Stimulated activated CD4-positive, alpha-beta T cell treated with anti-CD3 and anti-CD28 coated beads, TNF-alpha, amount 100 ng/mL, for 48 hours (primary cell): Measurements from ENCODE around the gene SIX6.

Experiments
- DNase-seq, 3 donors: peaks; one replicate each; pipeline ENCODE4 v3.0.0-alpha.2; 2020; ENCODE audit warnings: low read depth in 3 of 3

The SIX6 gene

DNA sequence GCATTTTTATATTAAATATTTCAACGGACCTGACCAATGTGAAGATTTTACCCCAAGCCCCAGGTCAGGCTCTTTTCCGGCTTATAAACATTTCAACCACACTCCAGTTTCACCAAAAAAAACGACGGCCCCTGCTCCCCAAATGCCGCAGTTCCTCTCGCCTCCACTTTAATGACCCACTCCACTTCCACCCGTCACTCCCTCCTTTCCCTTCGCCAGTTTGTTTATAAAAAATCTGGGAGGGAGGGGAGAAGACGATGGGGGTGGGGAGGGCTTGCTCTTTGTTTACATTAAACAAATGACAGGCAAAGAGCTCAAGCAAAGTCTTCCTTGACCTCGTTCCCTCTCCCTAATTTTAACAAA is 5.4 kb downstream of the SIX6 start:
- DNase-seq: no peak

DNA sequence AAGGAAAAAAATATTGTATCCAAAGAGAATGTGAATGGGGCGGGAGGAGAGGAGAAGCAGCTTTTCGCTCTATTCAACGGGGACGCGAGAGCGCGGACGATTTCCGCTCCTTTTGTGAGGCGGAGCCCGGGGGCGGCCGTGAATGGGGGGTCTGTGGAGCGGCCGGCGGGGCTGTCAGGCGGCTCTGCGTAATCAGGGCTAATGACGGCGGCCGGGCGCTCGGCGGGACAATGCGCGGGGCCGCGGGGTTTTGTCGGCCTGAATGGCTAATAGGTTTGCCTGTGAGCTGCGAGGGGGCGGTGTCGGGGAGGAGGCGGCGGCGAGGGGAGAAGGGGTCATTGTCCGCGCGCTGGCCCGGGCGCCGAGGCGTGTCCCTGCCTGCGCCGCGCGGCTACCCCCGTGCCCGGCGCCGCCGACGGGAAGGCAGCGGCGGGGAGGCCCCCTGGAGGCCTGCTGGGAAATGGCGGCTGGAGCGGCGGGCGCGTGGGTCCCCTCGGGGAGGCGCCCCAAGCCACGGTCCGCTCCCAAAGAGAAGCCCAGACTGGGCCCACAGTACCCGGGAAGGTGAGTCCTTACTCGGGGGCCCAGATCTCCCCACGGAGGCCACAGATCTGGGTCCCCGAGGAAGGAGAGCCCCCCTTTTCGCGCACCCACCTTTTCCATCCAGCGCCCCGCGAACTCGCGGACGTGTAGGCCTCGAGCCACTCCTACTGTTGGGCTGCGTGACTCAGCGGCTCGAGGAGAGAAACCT is 6.0 kb downstream of the SIX6 start:
- no peak for DNase-seq

DNA sequence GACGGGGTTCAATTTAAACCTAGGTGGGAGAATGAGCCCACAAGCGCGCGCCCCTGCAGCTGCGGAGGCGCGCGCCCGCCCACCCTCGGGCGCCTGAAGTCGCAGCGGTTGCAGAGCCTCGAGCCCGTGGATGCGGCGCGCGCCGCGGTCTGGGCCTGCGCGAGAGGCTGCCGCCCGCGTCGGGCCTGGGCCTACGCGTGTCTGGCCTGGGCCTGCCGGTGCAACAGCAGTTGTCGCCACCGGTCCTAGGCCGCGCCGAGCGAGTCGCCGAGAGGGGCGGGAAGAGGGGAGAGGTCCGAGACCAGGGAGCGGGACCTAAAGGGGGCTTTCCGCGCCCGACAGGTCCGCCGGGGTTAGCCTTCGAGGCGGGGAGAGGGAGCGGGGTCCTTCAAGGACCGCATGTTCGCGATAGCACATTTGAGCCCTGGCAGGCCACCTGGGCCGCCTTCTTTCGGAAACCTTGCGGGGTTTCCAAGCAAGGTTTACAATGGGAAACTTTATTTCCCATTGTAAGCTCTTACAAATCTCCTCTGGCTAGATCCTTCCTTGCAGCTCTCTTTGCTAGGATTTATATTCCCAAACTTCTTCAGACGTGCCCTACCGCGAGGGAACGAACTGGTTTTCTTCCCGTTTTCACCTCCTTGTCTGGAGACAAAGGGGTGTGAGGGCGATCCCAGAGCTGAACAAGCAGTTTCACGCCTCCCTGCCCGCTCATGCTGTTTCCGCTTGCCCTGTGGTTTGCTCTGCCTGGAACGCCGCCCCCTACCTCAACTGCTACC is 6.8 kb downstream of the SIX6 start:
- DNase-seq: no peak

DNA sequence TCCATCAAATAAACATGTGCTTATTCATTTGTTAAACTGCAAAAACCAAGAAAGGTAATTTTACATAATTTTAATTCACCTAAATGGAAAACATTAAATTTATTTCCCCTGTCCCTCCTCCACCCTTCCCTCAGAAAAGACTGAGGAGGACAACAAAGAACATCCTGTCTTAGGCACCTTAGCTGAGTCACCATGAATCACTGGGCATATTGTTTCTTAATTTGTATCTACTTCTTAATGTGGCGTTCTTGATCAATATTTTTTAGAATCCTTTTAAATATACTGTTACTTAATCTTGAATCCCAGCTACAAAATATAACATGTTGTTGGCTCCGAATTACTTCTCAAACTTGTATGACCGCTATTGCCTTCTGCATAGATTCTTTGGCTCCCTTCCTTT is 23.5 kb downstream of the SIX6 start:
- DNase-seq: no peak

- DNase-seq: no peak
Observed at GRCh38 chr14:60537663-60538062, 28.7 kb downstream of the SIX6 start.

DNA sequence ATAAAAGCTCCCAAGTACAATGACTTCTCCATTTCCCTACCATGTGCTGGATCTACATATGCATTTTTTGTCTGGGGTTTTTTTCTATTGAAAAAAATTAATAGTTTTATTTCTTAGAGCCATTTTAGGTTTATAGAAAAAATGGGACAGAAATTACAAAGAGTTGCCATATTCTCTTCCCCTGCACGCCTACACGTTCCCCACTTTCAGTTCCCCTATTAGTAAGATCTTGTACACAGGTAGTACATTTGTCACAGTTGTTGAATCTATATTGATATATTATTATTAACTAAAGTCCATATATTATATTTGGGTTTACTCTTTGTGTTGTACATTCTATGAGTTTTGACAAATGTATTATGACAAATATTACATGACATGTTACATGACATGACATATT is 35.7 kb downstream of the SIX6 start:
- DNase-seq: no peak

GRCh38 chr14:60553808-60554207 is 44.9 kb downstream of the SIX6 start:
- DNase-seq: no peak

DNA sequence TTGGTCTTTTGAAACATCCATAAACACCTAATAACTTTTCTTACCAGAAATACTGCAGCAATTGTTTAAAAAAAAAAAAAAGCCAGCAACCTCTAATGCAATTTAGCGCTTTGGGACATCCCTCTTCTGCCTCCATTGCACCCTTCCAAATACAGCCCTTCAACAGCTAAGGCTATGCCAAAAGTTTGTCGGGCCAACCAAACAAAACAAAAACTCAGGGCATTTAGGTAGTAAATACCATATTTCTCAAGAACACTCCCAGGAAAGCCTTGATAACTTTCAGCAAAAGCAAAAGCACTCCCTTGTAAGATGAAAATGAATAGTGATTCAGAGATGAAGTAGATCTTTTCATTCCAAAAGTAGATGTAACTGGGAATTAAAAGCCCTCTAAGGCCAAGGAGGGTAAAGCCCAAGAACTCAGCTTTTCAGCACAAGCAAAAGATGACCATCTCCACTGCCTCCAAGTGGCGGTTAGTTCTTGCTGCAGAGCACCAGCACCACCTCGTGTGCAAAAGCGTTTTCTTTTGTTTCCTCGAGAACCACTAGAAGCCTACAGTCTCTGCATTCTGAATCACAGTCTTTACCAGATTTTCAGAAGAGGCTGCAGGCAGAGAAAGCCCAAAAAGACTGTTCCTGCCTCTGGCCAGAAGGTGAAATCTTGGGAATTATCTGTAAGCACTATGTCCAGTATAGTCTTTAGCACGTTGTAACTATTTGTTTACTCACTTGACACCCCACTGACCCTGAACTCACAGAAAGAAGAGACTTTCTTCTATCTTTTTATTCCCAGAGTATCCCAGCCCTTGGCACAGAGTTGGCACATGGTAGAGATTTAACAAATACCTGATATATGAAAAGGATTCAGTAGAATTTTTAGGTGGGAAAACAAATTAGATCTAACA is 53.1 kb downstream of the SIX6 start:
- peak in 1 of 3 donors; percentile 3 for DNase-seq
